ENCODE data around the gene LPP.

- TF ChIP-seq CTCF (IDR thresholded peaks at IDR 0.05; ENCODE audit: low read length): no peak
- no peak for TF ChIP-seq EZH2 (optimal IDR thresholded peaks at IDR 0.05; ENCODE audit: low read depth, low read length)
- no peak for TF ChIP-seq EZH2phosphoT487 (IDR thresholded peaks at IDR 0.05; ENCODE audit: low read length)
Measured at GRCh38 chr3:188353426-188353825, 199.5 kb downstream of the LPP start.

Data from MM.1S (cell line).